Activated naive CD4-positive, alpha-beta T cell (primary cell): ENCODE measurements around the gene B4GALT7.

Experiments
- DNase-seq, 4 experiments: peaks; one replicate each; lab custom pipeline; 2025; lab: John Stamatoyannopoulos, UW

B4GALT7 gene

DNA sequence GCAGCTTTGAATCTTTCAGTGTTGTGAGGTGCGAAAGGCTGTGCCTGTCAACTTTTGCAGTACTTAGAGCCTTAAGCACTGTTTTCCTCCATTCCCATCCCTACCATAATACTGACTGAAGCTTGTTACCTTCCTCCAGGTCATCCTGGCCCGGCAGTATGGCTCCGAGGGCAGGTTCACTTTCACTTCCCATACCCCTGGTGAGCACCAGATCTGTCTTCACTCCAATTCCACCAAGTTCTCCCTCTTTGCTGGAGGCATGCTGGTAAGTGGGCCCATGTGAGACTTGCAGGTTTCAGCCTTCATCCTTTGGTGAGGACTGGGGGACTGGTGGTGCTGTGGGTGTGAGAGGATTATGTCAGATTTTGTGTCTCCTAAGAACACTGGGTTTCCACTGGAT lies 6.4 kb upstream of the B4GALT7 start:
- no peak for DNase-seq

DNA sequence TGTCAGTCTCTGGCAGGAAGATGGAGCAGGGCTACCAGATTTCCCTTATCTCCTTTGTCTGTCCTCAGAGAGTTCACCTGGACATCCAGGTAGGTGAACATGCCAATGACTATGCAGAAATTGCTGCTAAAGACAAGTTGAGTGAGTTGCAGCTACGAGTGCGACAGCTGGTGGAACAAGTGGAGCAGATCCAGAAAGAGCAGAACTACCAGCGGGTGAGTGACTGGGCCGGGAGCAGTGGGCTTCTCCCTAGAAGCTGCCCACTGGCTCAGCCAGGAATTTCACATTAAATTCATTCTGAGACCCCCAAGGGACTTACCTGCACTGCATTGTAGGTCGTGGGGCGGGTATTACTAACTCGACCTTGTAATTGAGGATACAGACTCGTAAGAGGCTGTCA lies 5.9 kb upstream of the B4GALT7 start:
- no peak for DNase-seq

DNA sequence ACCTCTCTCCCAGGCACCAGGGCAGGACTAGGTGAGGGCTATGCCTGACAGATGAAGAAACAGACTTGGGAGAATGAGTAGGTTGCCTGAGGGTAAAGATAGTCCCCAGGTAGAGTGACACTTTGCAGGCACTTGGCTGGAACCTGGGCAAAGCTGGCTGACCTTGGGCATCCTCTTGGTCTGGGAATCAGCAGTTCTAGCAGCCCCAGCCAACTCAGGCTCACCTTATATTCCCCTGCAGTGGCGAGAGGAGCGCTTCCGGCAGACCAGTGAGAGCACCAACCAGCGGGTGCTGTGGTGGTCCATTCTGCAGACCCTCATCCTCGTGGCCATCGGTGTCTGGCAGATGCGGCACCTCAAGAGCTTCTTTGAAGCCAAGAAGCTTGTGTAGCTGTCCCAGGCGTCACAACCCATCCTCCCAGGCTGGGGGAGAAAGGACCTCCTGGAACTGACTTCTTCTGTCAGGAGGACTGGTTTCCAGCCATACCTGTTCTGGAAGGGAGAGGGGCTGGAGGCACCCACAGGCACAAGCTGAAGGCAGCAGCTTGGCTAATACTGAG lies 4.8 kb upstream of the B4GALT7 start:
- DNase-seq = no peak

DNA sequence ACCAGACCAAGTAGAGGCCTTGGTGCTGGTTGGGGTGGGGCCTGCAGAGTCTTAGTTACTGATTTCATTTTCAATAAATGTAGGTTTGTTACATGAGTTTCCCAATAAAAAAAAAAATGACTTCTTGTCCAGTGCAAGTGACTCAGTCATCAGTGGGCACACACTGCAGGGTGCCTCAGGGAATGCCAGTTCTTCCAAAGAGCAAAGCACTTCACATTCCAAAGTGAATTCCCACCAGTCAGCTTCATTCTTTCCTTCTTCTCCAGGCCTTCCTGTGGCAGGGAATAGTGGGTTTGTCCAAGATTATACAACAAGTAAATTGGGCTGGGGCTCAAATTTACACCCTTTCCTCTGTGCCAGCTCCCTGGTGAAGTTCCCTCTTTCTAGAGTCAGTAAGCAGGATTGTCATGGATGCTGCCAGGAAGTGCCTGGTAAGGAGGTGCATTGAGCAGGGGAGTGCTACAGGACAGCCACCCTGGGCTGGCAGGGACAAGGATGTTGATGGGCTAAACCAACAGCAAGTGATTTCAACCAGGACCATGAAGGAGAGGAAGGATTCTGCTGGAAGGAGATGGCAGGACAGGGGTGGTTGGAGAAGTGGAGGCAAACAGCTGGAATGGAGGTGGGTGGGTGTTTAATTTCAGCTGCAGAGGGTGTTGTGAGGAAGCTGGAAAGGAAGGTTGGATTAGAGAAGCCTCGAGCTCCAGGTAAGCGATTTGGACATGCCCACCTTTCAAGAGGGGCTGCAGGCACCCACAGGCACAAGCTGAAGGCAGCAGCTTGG lies 3.7 kb upstream of the B4GALT7 start:
- no peak for DNase-seq

GRCh38 chr5:177596775-177597238 lies 3.1 kb upstream of the B4GALT7 start:
- no peak for DNase-seq

GRCh38 chr5:177598477-177598876 lies 1.5 kb upstream of the B4GALT7 start:
- DNase-seq = no peak

DNA sequence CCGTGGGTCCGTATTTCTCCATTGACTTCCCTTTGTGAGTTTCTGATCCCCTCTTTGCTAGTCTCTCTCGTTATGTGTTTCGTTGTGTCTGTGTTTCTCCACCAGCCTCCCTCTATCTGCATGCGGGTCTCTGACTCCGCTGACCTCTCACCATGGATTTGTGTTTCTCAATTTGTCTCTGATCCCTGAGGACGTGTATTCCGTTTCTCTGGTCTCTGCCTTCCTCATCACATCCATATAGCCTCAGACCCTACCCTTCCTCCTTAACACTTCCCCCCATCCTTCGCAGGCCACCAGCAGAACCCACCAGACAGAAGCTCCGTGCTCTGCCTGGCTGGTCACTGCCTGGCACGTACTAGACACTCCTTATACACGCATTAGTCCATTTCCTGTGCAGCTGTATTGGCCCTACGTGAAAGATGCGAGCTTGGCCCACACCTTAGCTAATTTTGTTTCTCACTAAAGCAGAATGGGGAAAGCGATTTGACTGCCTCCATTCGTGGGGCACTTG lies 631 bp downstream of the B4GALT7 start:
- DNase-seq = no peak

DNA sequence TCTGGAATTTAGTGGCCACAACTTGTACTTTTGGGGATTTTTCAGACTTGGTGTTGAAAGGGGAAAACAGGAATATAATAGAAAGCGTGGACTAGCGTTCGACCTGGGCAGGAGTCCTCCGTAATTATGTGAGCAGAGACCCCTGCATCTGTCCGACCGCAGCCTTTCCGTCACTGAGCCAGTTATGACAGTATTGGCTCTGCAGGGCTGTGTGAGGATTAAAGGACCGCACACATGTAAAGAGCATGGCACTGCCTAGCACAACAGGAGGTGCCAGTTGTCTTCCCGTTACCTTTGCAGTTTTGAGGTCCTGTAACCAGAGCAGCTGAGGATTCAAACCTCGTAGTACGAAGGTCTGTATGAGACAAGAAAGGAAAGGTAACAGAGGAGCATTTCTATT lies 1.2 kb downstream of the B4GALT7 start:
- DNase-seq = no peak

DNA sequence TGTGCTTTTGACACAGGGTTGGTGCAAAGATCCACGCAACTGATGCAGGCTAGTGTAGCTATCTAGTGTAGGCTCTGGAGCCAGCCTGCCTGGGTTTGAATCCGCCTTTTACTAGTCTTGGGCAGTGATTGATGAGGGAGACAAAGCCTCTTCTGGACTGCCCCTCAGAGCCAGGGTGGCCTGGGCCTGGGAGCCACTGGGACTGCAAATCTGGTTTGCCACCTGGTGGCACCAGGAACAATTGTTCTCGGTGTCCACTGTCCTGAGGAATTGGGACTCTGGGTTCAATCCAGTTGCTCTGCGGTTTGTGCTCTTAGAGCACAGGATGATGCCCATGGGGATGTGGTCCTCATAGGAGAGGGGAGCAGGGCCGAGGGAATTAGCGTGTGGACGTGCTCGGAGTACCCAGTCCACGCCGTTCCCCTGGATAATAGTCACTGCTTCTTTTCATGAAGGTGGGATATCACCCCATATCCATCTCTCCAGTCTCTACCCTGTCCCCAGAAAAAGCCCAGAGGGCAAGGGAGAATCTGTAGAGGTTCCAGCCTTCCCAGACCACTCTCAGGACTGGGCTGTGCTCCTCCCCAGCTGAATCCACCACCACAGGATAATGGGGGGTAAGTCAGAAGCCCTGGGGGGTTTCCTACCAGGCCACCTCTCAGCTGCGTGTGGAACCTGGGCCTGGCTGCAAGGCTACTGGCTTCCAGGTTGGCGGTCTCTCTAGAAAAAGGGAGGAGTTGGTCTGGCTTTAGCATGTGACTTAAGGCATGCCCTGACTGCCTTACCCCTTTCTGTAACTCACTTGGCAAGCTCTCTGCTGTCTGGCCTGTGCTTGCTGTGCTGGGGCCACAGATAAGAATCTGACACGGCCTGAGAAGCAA lies 1.9 kb downstream of the B4GALT7 start:
- no peak for DNase-seq

- no peak for DNase-seq
Measured at GRCh38 chr5:177602458-177602830, 2.5 kb downstream of the B4GALT7 start.

- no peak for DNase-seq
Measured at GRCh38 chr5:177603631-177604030, 3.7 kb downstream of the B4GALT7 start.

- no peak for DNase-seq
Measured at GRCh38 chr5:177604116-177604521, 4.2 kb downstream of the B4GALT7 start.

GRCh38 chr5:177604656-177605055 lies 4.7 kb downstream of the B4GALT7 start:
- no peak for DNase-seq

DNA sequence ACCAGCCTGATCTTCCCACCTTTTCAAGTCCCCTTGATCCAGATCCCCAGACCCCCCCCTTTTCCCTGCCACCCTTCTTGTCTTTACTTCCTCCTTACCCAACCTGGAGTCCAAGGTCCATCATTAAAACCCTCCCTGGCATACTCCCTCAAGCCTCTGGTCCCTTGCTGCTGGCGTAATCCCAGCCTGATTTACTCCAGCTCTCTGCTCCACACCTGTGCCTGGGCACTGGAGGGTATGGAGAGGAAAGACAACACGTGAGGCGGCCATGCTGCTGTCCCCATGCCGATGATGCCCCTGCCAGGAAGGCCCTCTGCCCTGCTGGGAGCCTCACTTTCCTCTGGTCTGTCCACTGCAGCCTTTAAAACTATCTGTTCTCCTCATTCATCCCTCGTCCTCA lies 5.1 kb downstream of the B4GALT7 start:
- no peak for DNase-seq

GRCh38 chr5:177605667-177606066 lies 5.7 kb downstream of the B4GALT7 start:
- no peak for DNase-seq

DNA sequence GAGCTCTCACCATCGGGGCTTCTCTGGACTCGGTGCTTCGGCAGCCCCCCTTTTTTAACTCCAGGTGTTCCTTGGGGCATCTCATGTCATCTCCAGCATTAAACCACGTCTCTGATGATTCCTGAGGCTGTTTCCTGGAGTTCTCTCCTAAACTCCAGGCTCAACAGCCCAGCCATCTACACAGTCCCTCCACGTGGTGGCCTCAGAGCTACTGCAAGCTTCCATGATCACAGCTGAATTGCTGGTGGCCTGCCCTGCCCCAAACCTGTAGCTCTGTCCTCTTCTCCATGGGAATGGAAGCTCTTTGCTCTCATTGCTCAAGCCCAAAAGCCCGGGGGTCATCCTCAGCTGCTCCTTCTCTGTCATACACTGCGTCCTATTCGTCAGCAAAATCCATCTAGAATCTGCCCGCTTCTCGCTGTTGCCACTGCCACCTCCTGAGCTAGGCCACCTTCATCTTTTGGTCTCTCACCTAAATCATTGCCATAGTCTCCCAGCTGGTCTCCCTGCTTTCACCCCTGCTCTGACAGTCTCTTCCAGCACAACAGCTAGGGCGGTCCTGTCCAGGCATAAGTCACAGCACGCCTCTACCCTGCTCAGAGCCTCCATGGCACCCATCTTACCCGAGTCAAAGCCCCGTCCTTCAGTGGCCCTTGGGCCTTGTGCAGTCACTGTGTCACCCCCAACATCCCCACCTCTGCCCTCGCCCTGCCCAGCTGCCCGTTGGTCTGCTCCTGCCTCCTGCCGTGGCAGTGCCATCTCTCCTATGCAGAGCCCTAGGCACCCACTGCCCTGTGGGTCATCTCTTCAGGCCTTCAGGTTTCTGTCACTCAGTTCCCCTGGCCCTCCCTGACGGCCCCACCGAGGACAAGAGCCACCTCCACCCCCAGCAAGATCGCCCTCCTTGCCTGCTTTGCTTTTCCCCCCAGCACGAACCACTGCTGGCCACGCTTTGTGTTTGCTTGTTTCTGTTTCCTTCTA lies 6.4 kb downstream of the B4GALT7 start:
- no peak for DNase-seq

- DNase-seq = no peak
Measured at GRCh38 chr5:177607115-177607451, 7.2 kb downstream of the B4GALT7 start.

- DNase-seq = peak; percentile 13 to 44 (median 29)
Measured at GRCh38 chr5:177607452-177608192, 7.7 kb downstream of the B4GALT7 start.

DNA sequence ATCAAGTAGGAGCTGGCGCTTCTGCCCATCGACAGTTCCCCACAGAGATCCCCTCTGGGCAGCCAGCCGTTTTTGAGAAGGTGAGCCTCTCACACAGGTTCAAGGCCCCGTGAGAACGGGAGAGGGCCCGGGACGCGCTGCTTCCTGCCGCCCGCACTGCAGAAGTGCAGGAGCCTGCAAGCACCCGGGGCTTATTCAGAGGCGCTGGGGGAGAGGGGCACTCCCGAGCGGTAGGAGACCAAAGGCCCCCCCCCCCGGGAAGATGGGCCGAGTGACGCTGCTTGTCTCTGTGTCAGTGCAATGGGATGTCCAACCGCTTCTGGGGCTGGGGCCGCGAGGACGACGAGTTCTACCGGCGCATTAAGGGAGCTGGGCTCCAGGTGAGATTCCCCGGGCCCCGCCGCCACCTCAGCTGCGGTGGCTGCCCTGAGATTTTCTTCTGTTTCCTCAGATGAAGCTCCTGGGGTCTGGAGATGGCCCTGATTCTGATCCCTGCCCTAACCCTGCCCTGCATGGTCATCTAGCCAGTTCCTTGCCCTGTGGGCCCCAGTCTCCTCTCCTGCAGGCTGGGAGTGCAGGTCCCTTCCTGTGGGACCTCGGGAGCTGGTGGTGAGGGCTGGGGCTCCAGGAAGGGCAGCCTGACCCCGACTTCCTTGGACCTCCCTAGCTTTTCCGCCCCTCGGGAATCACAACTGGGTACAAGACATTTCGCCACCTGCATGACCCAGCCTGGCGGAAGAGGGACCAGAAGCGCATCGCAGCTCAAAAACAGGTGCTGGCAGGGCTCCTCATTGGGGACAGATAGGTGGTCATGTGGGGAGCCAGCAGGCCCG lies 8.5 kb downstream of the B4GALT7 start:
- DNase-seq = no peak
